ENCODE results near the gene KCNN3.

Gene KCNN3

GRCh38 chr1:154879038-154879421 is 8.9 kb upstream of the KCNN3 start:
- no peak for DNase-seq (ENCODE audit: low spot score)

DNA sequence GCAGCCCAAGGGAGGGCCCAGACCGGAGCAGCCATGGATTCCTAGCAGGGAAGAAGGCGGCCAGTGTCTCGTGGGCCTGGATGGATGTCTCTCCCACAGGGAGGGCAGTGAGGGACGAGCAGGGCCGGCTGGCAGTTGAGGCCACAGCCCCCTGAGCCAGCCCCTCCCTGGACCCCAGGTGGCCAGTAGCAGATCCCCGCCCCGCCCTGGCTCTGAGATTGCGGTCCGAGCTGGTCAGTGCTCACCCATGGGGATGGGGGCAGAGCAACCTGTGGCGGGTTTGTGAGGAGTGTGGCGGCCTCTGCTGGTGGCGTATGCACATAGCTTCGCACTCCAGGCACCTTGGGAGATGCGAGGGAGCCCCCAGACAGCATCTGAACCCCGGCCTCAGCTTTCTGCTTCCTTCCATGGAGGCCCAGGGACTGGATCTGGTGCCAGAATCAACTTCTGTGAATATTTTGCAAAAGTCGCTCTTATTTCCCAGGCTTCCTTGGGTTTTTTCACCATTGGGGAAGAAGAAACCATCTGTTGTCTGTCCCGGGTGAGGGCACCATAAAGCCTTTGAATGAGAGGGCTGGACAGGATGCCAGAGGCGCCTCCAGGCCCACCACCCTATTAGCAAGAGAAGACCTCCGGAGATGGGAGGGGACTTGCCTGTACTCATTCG is 8.4 kb upstream of the KCNN3 start:
- peak; percentile 74 for DNase-seq (ENCODE audit: low spot score)

DNA sequence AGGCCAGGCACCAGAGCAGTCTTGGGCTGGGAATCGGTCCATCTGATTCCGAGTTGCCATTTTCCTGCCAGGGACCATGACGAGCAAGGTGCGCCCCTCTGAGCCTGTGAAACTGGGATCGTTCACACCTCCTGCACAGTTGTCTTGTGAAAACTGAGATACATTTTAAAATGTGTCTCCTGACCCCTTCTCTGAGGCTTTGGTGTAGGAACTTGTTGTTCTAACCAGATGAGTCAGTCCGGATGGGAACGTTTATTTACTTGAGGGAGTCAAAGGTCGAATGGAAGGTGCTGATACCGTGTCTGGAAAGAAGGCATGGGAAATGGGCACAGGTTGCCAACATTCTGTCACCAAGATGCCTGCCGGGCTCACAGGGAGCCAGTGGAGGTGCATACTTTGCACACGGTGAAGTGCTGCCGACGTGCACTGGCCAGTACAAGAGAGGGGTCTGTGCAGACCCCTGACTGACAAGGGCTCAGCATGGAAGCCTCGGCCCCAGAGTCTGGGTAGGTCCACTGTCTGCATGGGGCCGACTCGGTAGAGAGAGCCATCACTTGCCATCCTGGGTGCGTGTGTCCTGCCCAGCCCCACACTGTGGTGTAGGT is 7.4 kb upstream of the KCNN3 start:
- DNase-seq (ENCODE audit: low spot score), result no peak

DNA sequence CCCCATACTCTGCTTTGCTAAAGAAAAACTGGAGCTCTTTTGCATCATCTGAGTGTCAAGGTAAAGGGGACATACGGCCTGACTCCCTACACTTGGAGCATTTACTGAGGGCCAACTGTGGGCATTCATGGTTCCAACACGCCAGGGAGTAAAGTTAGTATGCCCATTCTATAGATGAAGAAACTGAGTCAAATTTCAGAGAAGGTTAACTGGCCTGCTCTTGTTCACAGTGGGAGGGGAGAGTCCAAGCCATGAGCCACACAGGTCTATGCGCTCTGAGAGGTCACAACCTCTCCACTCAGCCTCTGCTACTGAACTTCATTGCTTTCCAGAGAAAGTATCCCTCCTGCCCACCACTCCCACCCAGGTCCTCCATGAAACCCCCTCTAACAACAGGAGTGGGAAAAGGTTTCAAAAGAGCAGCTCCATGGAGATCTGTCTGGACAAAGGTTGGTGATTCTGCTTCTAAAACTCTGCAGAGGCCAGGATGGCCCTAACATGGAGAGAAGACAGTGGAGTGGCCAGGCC is 6.8 kb upstream of the KCNN3 start:
- DNase-seq (ENCODE audit: low spot score), result no peak

- peak; percentile 44 for DNase-seq (ENCODE audit: low spot score)
Observed at GRCh38 chr1:154874465-154874864, 4.4 kb upstream of the KCNN3 start.

DNA sequence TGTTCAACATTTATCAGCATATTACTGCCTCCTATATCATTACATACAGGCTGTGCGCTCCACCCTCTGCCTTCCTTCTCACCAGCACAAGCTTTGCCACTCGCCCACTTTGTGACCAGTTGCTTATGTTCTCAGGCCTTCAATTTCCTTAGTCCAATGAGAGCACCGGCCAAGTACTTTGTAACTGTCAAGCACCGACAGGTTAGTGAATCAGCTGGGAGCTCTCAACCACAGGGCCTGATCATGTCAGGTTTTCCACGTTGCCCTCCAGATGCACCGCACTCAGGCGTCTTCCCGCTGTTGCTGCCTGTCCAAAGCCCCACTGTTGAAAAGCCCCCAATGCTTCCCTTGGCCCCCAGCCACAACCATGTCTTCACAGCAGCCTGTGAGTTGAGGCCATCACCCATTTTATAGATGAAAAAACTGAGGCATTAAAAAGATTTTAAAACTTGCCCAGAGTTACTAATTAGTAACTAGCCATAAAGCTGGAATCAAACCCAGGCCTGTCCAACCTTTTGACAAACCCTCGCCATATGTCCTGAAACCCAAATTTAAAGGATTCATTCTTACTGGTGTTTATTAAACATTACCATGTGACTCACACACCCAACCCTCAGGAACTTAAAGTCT is 3.4 kb upstream of the KCNN3 start:
- DNase-seq (ENCODE audit: low spot score), result no peak

DNA sequence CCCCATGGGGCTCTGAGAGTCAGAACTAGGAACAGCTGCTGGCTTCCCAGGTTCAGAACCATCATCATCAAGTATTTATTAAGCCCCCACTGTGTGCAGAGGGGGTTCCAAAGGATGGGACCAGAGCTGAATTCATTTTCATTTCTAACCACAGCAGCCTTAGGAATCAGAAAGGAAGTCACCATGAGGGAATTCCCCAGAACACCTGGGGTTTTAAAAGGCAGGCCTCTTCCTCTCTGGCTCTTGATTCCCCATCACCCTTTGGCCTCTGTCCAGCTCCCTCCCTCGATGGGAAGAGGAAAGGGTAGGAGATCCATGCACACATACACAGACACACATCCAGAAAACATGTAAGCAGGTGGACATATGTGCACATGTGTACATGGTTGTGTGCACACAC is 1.3 kb upstream of the KCNN3 start:
- DNase-seq (ENCODE audit: low spot score), result no peak

DNA sequence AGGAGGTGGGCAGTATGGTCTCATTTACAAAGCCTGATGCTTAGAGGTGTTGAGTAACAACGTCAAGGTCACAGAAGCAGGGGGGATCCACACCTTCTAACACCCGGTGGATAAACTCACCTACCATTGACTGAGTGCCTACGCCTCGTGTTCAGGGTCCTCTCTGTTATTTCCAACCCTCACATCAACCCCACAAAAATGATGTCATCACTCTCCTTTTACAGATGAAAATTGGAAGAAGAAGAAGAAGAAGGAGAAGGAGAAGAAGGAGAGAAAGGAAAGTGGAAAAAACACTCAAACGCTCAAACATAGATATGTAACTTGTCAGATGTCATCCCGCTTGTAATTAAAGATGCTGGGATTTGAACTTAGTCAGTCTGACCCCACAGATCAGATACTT is 653 bp upstream of the KCNN3 start:
- DNase-seq (ENCODE audit: low spot score), result no peak

DNA sequence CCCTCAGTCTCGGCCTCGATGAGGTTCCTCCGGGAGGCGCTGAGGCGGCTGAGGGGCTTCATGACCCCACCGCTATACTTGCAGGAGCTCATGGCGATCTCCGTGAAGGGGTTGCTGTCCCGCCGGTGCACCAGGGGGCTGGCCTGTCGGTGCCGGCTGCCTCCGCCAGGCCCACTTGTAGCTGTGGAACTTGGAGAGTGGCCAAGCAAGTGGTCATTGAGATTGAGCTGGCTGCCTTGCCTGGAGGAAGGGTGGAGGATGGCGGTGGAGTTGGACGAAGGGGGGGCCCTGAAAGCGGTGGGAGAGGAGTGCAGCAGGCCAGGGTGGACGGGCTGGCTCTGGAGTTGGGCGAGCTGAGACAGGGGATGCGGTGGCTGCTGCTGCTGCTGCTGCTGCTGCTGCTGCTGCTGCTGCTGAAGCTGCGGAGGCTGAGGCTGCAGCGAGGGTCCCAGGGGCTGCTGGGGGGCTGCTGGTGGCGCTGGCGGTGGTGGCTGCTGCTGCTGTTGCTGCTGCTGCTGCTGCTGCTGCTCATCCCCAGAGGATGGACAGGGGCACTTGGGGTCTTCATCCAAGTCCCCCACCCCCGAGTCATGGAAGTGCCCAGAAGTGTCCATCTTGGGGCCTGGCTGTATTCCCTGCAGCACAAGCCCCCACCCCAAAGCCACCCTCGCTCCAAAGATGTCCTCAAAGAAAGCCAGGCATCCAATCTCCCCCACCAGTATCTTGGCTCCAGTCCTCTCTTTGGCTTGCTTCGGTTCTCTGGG is 548 bp downstream of the KCNN3 start:
- no peak for DNase-seq (ENCODE audit: low spot score)

DNA sequence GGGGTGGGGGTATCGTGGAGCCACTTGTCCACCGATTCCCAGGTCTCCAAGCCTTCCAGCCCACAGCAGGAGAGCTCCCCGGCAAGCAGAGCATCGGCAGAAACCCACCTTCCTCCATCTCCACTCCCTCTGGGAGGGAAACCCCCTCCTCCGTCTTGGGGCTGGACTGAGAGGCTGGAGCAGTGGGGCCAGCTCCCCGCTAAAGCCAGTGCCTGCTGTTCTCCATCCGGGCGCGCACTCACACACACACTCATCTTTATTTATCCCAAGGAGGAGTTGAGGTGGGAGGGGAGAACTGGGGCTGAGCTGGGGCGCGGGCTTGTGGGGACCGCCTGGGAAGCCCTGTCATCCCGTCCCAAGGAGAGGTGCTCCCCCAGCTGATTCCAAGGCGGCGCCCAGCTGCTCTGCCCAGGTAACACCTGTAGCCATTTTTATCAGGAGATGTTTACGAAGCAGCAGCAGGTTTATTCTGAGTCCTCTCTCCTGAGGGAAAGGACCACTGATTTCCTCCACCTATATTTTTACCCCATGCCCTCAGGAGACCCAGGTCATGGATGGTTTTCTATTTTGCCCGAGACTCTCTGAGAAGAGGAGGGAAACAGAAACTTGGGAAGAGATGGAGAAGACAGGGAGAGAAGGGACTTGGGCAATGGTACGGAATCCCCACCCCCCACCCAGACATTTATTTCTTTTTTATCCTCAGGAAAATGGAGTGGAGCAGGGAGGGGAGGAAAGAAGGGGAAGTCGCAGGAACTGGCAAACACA is 2.1 kb downstream of the KCNN3 start:
- no peak for DNase-seq (ENCODE audit: low spot score)

DNA sequence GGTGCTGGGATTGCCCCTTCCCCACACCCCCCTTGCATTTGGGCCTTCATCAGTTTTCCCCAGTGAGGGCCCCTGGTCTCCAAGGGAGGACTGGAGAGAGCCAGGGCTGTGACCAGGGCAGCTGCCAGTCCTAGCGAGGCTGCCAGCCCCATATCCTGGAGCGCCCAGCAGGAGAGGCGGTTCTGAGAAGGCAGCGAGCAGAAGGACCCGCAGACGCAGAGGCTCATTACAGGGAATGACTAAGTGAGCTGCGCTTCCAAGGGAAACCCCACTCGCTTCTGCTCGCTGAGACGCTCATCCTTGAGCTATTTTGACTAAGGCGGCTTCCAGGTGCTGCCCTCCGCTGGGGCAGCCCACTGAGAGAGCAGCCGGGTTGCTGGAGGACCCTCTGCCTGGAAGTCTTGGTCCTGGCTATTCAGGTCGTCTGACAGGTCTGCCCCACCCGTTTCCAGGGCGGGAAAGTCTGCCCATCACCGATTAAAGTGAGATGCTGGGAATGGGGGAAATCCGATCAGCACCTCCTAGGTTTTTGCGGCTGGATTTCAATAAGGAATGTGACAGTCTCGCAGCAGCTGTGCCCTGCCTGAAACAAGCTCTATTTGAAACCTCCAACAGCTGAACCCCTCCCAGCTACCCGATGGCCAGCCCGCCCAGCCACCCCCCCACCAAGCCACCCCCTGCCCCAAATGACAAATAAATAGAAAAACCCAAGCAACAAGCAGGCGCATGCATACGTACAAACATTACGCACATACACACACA is 2.8 kb downstream of the KCNN3 start:
- DNase-seq (ENCODE audit: low spot score), result peak; percentile 57

DNA sequence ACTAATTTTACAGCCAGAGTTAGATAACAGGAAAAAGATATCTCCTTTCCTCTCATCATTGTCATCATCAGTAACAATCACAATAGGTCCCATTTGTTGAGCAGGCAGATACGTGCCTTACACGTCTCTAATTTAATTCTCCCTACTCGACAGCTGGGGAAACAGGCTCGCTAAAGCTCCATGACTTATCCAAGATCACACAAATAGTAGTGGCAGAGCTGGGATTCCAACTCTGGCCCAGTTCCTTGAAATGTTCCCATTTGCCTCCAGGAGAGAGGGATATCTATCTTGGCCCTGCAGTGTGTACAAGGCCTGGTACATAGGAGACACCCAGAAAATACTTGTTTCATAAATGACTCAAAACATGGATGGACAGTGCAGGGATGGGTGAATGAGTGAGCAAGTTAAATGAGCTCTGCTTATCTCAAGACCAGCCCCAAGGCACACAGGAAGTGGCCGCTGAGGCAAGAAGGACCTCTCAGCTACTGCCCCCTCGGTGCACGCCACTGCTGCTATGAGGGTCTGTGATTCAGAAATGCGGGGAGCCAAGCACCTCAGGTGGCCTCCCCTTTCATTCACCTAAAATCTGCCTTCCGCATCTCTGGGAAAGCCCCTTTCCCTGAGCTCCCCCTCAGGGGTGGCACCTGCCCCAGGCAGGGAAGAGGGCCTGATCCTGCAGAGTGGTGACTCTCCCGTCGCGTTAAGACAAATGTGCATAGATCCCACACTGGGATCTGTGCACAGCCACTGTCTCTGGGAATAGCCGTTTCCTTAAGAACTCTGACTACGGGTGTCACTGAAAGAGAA is 3.6 kb downstream of the KCNN3 start:
- DNase-seq (ENCODE audit: low spot score), result no peak

- DNase-seq (ENCODE audit: low spot score), result no peak
Observed at GRCh38 chr1:154865442-154866256, 4.4 kb downstream of the KCNN3 start.

GRCh38 chr1:154864189-154864975 is 5.7 kb downstream of the KCNN3 start:
- no peak for DNase-seq (ENCODE audit: low spot score)

DNA sequence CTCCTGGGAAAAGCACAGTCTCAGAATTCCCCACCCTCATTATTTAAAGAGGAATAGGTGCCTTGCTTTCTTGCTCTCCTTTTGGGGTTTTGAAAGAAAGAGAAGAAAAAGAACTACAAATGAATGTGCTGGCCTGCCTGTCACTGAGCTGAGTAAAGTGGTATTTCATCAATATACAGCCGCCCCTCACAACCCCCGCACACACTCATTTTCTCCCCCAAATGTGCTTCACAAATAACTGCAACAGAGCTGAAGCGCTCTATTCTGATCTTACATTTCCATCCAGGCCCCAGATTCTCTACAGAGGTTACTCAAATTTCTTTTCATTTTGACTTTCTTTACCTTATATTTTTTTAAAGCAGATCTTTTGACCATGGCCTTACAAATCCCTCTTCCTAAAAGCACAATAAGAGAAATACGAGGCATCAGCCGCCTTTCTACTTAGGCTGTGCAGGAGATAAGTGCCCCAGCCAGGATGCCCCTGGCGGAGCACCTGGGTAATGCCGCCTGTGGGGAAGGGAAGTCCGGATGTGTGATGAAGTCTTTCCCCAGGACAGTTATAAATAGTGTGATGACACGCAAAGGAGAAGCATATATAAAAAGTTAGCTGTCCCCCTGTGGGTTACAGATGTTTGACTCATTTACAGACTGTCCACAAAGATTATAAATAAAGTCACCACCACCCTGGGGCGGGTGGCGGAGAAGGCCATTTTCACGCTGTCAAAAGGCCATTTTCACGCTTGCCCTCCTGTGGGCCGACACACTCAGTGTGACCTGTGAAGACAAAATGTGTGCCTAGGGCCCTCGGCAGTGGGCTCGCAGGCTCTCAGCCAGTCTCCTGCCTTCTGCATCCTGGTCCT is 6.5 kb downstream of the KCNN3 start:
- no peak for DNase-seq (ENCODE audit: low spot score)

- no peak for DNase-seq (ENCODE audit: low spot score)
Observed at GRCh38 chr1:154862907-154863306, 7.2 kb downstream of the KCNN3 start.

DNA sequence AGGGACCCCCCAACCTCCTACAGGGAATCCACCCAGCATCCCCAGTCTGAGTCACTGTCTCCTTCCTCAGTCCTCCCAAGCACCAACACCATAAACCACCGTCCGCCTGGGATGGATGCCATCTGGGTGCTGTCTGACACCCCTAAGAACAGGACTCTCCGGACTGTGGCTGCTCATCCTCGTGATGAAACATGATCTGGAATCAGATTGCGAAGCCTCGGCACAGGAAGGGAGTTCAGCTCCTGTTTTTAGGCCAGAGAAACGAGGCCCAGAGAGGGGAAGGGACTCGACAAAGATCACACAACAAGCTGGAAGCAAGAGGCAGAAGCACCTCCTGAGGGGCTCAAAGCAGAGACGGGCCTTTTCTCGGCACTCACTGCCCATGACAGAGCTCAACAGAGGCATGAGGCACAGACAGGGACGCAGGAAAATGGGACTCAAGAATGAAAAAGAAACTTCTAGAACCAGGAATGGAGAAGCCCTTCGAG is 8.4 kb downstream of the KCNN3 start:
- no peak for DNase-seq (ENCODE audit: low spot score)

Measured in activated CD4-positive, alpha-beta T cell treated with anti-CD3 and anti-CD28 coated beads, Interleukin-2, Interleukin-4, amounts not matched to agents 100 ng/mL and 50 ng/mL, durations not matched to agents 16 hours and 8 hours (primary cell).